BJ (cell line): ENCODE measurements around the gene DUXA. TPM values are rescaled to one million over a fixed set of nuclear protein-coding genes. Genes with fewer than 3 reads are reported as not detected.

Experiments
- CTCF ChIA-PET: fragments of 350-600 bp; formaldehyde crosslinking; extraction: SDS; loops from one replicate; lab custom pipeline; 2021; ENCODE audit warnings: antibody characterized with exemption, inconsistent platforms; lab: Yijun Ruan, JAX
- POLR2A ChIA-PET: fragments of 300-600 bp; sonication (Branson Sonifier 250); formaldehyde crosslinking; extraction: SDS; loops from one replicate; lab custom pipeline; 2021; ENCODE audit warnings: antibody characterized with exemption; lab: Charles Lee
- DNase-seq: peaks from one replicate; pipeline ENCODE4 v3.0.0-alpha.2; 2011; ENCODE audit warnings: low read depth
- H3K27me3 ChIP-seq: 2 replicates; pipeline ENCODE4 v1.6.0; 2011; ENCODE audit warnings: low read length; ENCODE audit not compliant: control insufficient read depth, insufficient read depth
- H3K36me3 ChIP-seq: 2 replicates; pipeline ENCODE4 v1.5.1; 2011; ENCODE audit warnings: low read length; ENCODE audit not compliant: control insufficient read depth, insufficient read depth
- H3K4me3 ChIP-seq: 2 replicates; pipeline ENCODE4 v1.5.1; 2011; ENCODE audit warnings: low read depth, mild to moderate bottlenecking, control low read depth, low read length
- polyA plus RNA-seq: library from polyadenylated mRNA; depleted of rRNA; stranded (reverse); fragments of >200 nt; gene quantifications from 2 replicates; pipeline ENCODE4 v1.2.3, GENCODE V29; 2011
- TF ChIP-seq, protein P1 (sequence below): IDR thresholded peaks from 2 replicates; pipeline ENCODE4 v1.5.1; 2011; ENCODE audit warnings: low read depth, mild to moderate bottlenecking, control low read depth, inconsistent platforms, low read length, moderate library complexity; ENCODE audit not compliant: insufficient read depth

The DUXA gene
- polyA plus RNA-seq, 1 experiment = not detected

DNA sequence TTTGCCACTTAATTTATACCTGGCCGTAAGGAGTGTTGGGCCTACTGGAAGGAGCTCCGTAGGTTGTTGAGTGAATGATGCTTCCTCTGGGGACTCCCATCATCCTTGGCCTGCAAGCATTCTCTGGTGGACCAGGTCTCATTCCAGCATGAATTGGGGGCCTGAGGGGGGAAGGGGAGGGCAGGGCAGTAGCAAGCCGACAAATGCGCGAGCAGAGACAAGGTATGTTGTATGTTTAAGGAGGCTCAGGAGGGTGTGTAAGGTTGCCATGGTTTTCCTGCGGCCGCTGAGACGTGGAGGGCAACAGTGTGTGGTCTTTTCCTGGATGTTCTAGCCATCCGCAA is 24.8 kb upstream of the DUXA start:
- TF ChIP-seq, protein P1, sequence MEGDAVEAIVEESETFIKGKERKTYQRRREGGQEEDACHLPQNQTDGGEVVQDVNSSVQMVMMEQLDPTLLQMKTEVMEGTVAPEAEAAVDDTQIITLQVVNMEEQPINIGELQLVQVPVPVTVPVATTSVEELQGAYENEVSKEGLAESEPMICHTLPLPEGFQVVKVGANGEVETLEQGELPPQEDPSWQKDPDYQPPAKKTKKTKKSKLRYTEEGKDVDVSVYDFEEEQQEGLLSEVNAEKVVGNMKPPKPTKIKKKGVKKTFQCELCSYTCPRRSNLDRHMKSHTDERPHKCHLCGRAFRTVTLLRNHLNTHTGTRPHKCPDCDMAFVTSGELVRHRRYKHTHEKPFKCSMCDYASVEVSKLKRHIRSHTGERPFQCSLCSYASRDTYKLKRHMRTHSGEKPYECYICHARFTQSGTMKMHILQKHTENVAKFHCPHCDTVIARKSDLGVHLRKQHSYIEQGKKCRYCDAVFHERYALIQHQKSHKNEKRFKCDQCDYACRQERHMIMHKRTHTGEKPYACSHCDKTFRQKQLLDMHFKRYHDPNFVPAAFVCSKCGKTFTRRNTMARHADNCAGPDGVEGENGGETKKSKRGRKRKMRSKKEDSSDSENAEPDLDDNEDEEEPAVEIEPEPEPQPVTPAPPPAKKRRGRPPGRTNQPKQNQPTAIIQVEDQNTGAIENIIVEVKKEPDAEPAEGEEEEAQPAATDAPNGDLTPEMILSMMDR = no peak
- POLR2A ChIA-PET = no interaction called here
- H3K4me3 ChIP-seq = peak overlapping the region; percentile 80
- no peak for DNase-seq
- peaks cover 18% of the 10 kb centered on the region for H3K36me3 ChIP-seq
- CTCF ChIA-PET = no interaction called here
- no peaks in the 10 kb centered on the region for H3K27me3 ChIP-seq

DNA sequence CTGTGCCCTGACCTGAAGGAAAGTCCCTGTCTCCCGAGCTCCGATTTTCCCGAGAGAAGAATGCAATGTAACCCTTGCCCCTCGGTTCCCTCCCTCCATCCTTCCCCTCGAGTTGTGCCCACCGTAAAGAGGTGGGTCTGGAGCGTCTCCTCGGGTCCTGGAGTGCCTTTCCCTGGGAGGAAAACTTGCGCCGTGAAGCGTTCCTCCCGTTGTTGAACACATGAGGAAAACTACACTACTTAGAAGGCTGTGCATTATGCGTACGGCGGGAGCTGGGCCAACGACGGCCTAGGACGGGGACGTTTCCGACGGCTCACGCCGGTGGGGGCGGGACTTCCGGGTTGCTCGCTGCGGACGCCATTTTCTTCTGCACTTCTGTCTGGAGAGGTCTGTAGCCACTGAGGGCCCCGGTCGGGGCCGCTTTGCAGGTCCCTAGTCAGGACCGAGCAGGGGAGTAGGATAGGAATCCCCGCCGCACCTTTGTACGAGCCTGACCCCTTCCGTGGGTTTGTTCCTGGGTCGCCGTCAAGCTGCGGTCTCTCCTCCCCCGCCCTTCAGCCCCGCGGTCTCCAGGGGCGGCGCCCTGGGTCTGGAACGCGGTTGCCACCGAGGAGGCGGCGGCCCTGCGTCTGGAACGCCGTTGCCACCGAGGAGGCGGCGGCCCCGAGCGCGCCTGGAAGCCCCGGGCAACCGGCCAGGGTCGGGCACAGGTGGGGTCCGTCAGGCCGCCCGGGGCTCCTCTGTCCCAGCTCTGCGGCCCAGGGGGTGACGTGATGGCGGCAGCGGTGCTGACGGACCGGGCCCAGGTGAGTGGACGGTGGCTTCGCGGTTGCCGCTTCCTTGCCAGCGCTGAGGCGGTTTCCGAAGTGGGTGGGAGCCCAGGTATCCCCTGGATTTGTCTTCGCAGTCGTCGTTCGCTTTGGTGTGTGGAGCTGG is 24.1 kb upstream of the DUXA start, which contains the start of gene ZNF264:
Gene ZNF264 (plus strand): TSS at position 360 of the 936 bp plus-strand sequence. CDS start 414 bp downstream, at position 774.
- TF ChIP-seq, protein P1 = no peak
- Histone ChIP-seq H3K4me3 (peak within 1 kb of the TSS; percentile 80), H3K27me3 (no peaks in the 10 kb centered on the region), H3K36me3 (peaks cover 15% of the 10 kb centered on the region)
- POLR2A ChIA-PET = interaction anchor here (1.0 kb wide), 1 partner anchor 20 kb away, joined by 3 read pairs; no protein-coding TSS in a partner anchor
- CTCF ChIA-PET = interaction anchor here (1.2 kb wide), 1 partner anchor 16 kb away, joined by 3 read pairs; no protein-coding TSS in a partner anchor
- DNase-seq = peak; percentile 36

DNA sequence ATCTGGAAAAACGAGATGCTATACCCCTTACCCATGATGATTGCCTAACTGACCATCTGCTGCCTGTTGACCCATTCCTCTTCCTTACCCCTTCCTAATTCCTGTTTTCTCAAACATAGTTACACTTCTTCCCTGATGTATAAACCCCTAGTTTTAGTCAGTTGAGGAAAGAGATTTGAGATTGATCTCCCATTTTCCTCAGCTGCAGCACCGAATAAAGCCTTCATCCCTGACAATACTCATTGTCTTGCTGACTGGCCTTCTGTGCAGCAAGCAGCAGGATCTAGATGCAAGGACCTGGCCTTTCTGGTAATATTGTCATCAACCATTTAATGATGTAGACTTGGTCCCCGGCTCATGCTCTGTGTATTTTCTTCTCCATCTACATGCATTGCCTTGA is 23.0 kb upstream of the DUXA start:
- H3K4me3 ChIP-seq = no peak overlapping the region
- POLR2A ChIA-PET = no interaction called here
- H3K27me3 ChIP-seq = no peaks in the 10 kb centered on the region
- CTCF ChIA-PET = interaction anchor here (1.2 kb wide), 1 partner anchor 14 kb away, joined by 3 read pairs; no protein-coding TSS in a partner anchor
- DNase-seq = no peak
- TF ChIP-seq, protein P1 = no peak
- peaks cover 12% of the 10 kb centered on the region for H3K36me3 ChIP-seq

DNA sequence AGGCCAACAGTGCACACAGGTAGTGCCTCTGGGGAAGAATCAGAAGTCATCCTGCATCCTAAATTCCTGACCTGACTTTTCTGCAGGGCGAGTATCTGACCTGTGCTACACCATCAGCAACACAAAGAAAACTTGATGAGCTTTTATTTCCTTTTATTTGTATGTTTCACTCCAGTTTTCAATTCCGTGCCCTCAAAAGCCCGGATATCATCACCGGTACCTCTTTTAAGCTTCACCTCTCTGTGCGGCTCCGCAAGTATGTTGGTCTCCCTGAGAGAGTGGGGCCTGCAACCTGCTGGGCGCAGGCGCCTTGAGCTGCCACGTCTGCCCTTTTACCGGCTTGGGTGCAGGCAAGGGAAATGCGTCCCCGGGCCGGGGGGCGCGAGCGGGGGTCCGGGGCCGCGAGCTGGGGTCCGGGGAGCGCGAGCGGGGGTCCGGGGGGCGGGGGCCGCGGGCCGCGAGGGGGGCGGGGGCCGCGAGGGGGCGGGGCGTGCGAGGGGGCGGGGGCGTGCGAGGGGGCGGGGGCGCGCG is 4.3 kb upstream of the DUXA start:
- ChIA-PET CTCF (no interaction called here), POLR2A (interaction anchor here (0.5 to 0.7 kb wide), 2 partner anchors 14 to 20 kb away, joined by 3 to 6 read pairs; partner anchors contain the start of gene ZNF264)

DNA sequence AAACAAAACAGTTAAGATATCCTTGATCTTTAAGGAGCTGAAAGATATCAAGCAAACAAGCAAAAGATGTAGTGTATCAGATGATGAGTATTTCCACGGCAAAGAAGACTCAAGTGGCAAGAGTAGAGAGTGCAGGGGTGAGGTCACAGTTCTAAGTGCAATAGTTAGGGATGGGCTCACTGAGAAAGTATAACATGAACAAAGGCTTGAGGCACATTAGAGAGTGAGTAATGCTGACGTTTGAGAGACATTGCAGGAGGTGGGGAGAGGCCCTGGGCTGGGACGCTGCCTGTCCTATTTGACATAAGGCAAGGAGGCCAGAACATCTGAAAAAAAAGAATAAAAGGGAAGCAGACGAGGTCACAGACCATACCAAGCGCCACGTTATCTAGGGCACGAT is 1.4 kb downstream of the DUXA start:
- no peaks in the 10 kb centered on the region for H3K27me3 ChIP-seq
- POLR2A ChIA-PET = no interaction called here
- H3K4me3 ChIP-seq = no peak overlapping the region
- CTCF ChIA-PET = no interaction called here
- H3K36me3 ChIP-seq = no peaks in the 10 kb centered on the region
- TF ChIP-seq, protein P1 = no peak
- DNase-seq = no peak

More for the DNA sequence above, 4.3 kb upstream of the DUXA start:
- Histone ChIP-seq H3K36me3 (no peaks in the 10 kb centered on the region), H3K4me3 (peak overlapping the region; percentile 45), H3K27me3 (no peaks in the 10 kb centered on the region)
- no peak for DNase-seq
- TF ChIP-seq, protein P1 = no peak
